GM18951 (cell line): ENCODE data around the gene AP3B1.
"Not testable (repeated sequence)": the region's sequence is repeated elsewhere in the genome, so short reads cannot be mapped to it uniquely, and the experiment has no call there.

Source experiments
- POLR2A ChIP-seq: IDR thresholded peaks from 4 replicates; pipeline ENCODE4 v1.6.1; 2011; ENCODE audit warnings: mild to moderate bottlenecking; ENCODE audit not compliant: insufficient read length, insufficient read depth; ENCODE audit errors: extremely low read depth
- in situ Hi-C: fragments of 300-500 bp; cut with MboI; formaldehyde crosslinking; loops from one replicate; pipeline ENCODE4 v1.12.0; 2022; ENCODE audit warnings: low sequenced_read_pairs, mixed read lengths, inconsistent platforms; ENCODE audit not compliant: unreplicated experiment

Gene AP3B1

DNA sequence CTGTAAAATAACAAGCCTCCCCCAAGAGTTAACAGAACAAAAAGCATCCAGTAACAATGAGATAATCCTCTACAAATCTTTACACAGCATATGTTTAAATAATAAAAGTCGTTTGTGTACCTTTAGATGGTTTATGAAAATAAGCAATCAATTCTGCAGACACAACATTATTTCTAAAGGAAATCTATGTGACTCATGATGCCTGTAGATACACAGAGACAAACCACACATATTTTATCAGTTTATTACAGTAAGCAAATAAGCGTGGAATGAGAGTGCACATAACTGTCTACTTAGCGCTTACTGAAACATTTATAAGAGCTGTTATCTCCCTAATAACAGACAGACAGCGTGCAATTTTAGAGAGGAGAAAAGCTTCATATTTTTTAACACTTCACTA is 243.6 kb downstream of the AP3B1 start:
- TF ChIP-seq POLR2A: no peak
- in situ Hi-C loops: no loop called here

DNA sequence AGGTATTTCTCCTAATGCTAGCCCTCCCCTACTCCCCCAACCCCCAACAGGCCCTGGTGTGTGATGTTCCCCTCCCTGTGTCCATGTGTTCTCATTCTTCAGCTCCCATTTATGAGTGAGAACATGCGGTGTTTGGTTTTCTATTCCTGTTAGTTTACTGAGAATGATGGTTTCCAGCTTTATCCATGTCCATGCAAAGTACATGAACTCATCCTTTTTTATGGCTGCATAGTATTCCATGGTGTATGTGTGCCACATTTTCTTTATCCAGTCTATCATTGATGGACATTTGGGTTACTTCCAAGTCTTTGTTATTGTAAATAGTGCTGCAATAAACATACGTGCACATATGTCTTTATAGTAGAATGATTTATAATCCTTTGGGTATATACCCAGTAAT is 247.7 kb downstream of the AP3B1 start:
- in situ Hi-C loops: not testable (repeated sequence)

DNA sequence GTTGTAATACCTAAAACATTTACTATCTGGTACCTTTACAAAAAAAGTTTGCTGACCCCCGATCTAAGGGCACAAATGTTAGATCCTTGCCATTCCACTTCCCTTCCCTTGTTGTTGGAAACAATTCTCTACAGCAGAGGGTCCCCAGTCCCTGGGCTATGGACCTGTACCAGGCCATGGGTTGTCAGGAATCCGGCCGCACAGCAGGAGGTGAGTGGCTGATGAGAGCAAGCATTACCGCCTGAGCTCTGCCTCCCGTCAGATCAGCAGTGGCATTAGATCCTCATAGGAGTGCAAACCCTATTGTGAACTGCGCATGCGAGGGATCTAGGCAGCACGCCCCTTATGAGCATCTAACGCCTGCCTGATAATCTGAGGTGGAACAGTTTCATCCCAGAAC is 248.5 kb downstream of the AP3B1 start:
- in situ Hi-C loops: no loop called here
- no peak for TF ChIP-seq POLR2A

DNA sequence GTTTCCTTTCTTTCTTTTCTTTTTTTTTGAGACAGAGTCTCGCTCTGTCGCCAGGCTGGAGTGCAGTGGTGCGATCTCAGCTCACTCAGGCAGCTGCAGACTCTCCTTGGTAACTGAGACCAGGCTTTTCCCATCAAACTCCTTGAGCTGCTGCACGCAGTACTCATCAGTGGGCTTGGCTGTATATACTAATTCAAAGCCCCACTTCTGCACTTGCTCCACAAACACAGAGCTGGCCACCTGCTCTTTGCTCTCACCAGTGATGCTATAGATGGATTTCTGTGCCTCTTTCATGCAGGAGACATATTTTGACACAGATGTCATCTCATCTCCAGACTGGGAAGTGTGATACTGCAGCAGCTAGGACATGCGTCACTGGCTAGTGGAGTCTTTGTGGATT is 252.7 kb downstream of the AP3B1 start:
- in situ Hi-C loops: no loop called here
- TF ChIP-seq POLR2A: no peak

DNA sequence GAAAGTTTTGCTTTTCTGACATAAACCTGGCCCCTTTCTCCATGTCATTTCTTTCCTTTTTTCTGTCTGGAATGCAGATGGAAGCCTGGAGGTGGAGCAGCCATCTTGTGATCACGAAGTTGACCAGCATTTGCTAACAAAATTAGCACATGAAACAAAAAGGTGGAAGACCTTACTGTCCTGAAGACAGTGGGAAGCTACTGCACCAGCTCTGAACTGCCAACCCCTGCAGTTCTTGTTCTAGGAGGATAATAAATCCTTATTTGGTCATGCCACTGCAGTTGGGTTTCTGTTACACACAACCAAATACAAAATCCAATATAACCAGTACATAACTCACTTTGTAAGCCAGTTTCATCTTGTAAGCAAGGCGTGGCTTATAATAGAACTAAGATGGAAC is 269.0 kb downstream of the AP3B1 start:
- in situ Hi-C loops: no loop called here
- no peak for TF ChIP-seq POLR2A

DNA sequence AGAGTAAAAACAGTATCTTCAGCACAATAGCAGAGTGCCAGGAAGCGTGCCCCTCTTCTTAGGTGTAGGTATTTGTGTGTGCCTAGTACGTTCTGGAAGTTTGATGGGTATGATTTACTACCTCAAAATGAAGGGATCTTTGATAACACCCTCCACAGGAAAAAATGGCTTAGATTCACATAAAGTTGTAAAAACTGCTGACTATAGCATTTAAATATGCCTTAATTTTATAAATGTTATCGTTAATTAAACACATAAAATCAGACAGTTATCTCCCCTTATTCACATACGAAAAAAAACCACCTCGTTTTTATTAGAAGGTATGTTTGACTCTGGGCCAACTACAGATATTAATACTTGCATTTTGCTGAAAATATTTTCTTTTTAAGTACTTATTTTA is 274.8 kb downstream of the AP3B1 start:
- no peak for TF ChIP-seq POLR2A

DNA sequence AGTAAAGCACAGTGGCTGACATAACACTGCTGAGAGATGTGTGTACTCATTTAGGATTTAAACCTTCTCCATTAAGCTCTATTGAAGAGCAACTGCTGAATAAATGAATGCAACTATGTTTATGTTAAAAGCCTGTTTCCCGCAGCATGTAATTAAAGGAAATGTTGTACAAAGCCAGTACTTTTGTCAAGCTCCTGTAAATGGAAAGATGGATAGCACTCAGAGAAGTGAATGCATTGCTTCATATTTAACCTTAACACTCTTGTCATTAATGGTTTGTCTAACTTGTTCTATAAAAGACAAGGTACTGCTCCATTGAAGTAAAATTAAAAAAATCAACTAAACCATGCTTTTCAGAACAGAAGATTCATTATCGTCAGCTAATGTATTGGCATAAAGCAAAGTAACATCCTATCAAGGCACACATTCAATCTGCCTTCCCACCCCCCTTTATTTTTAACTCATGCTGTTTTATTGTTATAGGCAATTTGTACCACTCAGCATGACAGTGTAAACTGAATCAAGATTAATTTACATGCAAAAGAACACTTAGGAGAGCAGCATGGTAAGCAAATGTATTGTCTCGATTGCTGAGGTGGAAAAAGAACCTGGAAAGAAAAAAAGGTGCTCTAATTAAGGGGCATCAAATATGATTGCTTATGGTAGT is 277.5 kb downstream of the AP3B1 start:
- TF ChIP-seq POLR2A: no peak
- in situ Hi-C loops: no loop called here

More for the DNA sequence above, 274.8 kb downstream of the AP3B1 start:
- in situ Hi-C loops: no loop called here

DNA sequence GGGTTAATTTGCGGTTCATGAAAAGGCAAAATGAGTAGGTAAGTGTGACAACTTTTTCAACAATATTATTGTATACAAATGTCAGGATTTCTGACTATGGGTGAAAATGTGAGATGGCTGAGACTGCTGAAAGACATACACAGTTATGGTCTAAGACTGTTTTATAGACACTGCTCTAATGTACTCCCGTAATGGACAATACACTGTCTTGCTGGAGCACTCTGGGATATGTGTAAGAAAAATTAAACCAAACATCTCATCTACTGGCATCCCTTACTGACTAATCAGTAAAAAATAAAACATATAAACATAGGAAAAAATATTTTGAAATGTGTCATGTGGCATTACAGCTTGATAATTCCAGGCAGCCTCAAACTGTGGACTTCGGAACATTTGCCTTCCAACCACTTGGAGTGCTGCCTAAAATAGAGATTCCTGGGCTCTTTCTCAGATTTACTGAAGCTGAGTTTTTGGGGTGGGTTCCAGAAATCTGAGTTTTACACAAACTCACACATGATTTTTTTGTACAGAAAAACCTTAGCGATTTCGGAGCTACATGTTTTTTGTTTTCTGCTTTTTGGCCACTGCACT is 284.5 kb downstream of the AP3B1 start:
- in situ Hi-C loops: no loop called here
- no peak for TF ChIP-seq POLR2A

DNA sequence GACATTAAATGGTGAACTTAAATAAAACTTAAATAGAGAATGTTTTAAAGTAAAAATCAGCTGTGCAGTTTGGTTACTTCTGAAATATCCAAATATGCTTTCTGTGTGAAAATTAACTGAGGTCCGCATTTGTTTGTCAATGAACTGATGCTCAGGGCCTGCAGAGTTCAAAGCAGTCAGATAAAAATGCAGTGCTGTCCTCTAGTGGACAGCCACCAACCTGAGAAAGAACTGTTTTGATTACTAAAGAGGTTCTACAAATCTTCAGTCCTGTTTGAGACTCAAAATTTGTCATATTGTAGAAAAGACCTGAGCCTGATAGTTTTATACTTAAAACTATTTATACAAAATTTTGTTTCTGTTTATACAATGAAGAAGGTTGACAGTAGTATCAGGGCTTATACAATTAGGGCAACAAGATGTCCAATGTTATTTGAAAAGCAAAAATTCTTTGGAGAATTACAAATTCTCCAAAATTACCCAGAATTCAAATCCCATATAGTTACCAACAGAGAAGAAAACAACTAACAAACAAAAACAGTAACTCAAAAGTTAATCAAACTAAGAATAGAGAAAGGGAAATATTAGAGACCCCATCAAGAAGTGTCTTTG is 286.0 kb downstream of the AP3B1 start:
- in situ Hi-C loops: no loop called here
- TF ChIP-seq POLR2A: no peak

DNA sequence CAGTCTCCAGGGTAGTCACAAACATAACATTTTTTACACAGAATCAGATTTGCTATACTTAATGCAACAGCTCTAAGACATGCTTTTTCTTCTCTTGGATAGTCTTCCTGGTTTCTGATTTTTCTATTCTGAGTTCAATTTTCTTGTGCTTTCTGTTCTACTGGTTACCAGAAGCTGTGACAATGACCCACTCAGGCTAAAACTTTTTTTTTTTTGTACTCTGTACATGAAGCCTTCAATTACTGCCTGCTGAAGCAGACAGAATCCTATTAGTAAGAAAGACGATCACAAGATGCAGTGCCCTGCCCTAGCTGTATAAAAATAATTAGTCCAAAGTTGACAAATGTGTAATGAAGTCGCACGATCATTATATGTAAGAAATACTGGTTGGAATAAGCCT is 287.3 kb downstream of the AP3B1 start:
- in situ Hi-C loops: no loop called here
- no peak for TF ChIP-seq POLR2A

DNA sequence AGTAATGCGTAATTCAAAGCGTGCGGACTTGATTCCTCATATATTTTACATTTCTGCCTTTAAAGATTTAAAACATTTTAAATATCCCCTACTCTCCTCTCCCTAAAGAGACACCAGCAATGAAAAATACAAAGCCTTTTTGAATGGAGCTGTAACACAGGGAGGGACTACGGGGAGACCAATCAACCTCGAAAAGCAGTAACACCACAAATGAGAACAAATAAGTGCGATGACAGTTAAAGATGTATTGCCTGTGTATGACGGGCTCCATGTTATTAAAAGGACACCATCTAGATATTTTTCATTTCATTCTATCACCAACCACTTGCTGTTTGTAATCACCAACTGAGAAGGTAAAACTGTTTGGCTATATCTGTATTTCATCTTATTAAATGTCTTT is 288.0 kb downstream of the AP3B1 start:
- no peak for TF ChIP-seq POLR2A
- in situ Hi-C loops: no loop called here

DNA sequence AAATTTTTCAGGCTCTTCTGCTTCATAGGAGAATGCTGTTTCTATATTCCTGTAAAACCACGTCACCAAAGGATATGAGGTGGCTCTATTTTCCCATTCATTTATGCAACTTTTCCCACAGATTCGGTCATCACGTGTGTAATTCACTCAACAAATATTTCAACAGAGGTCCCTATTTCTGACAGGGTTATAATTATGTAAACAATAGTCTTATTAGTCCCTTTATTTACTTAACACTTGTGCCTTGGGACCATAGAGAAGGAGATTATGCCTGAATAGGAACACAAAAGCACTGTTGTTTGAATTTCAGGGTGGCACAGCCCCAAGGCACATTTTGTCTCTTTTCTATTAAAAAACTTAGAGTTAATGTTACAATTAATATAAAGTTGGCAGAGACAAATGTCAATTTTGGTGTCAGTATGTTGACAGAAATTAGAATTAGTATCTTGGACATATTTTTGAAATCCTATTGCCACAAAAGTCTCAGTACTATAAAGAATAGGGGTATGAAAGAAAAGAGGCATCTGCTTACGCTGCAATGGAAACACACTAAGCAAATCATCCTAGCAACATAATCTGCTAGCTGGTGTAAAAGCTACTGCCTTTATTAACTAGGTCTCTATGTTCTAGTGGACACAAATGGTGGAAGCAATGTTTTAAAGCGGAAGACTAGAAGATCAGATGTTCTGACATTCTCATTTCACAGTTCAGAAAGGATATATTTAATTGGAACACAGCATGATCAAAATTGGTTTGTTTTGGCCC is 289.3 kb downstream of the AP3B1 start:
- in situ Hi-C loops: no loop called here
- TF ChIP-seq POLR2A: no peak

DNA sequence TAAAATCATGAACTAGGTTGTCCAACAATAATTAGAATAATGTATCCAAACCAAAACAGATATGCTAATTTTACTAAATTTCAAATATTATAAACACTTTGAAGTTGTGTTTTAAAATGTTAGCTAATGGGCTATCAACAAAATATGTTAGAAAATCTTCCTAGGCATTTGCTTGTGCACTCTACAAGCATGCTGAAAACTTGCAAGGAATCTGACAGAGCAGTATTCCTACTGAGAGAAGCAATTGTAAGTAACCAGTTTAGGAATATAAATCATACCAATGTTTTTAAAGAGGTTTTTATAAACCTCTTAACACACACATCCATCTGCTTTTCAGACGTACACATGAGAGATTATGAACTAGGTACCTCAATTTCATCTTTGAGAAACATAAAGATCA is 289.9 kb downstream of the AP3B1 start:
- in situ Hi-C loops: no loop called here
- no peak for TF ChIP-seq POLR2A

DNA sequence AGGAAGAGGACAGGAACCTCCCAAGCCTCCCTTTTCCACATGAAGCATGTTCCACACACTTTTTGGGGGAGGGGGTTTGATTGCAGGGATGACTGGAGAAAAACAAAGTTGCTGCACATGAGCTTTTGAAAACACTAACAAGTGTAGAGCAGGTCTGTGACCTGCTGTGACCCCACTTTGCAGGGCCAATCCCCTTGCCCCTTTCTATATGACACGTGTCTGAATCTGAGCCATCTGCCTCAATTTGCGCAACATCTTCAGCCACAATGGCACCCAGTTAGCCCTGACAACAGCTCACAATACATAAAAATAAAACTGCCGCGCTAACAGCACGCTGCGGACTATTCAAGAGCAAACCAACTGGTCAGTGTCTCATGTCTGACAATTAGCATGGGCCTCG is 290.6 kb downstream of the AP3B1 start:
- no peak for TF ChIP-seq POLR2A
- in situ Hi-C loops: no loop called here
